WTC11 (cell line): ENCODE results near the gene DIDO1. TPM values are rescaled to one million over a fixed set of nuclear protein-coding genes. Genes with fewer than 3 reads are reported as not detected.
A peak's percentile ranks its signal among the peaks of the same experiment; 100 is the strongest.

Experiments used
- ATAC-seq: fragments of 200-7000 bp; cut with Tn5 transposase; 2 replicates; pipeline ENCODE4 v1.10.0; 2021; ENCODE audit warnings: mild to moderate bottlenecking, moderate library complexity
- CTCF ChIA-PET: fragments of 300-600 bp; sonication (Branson Sonifier 250); formaldehyde crosslinking; loops from one replicate; lab custom pipeline; 2021; ENCODE audit warnings: antibody characterized with exemption; lab: Charles Lee
- POLR2A ChIA-PET: fragments of 350-600 bp; sonication (Branson Sonifier 250); formaldehyde crosslinking; loops from one replicate; lab custom pipeline; 2021; ENCODE audit warnings: antibody characterized with exemption; lab: Charles Lee
- DNase-seq: peaks from one replicate; pipeline ENCODE4 v3.0.0; 2021; ENCODE audit warnings: low spot score
- H3K27ac Mint-ChIP-seq: 2 replicates; pipeline ENCODE4 v1.8.0; 2021; ENCODE audit warnings: mixed read lengths
- H3K27me3 Mint-ChIP-seq: 2 replicates; pipeline ENCODE4 v1.8.0; 2021; ENCODE audit warnings: low read depth, mild to moderate bottlenecking, moderate library complexity, mixed read lengths
- H3K36me3 Mint-ChIP-seq: 2 replicates; pipeline ENCODE4 v1.8.0; 2021; ENCODE audit warnings: mixed read lengths
- H3K4me1 Mint-ChIP-seq: 2 replicates; pipeline ENCODE4 v1.8.0; 2022; ENCODE audit warnings: mixed read lengths
- H3K4me3 Mint-ChIP-seq: 2 replicates; pipeline ENCODE4 v1.8.0; 2021; ENCODE audit warnings: mild to moderate bottlenecking, moderate library complexity, mixed read lengths
- H3K9me3 Mint-ChIP-seq: 2 replicates; pipeline ENCODE4 v1.8.0; 2021; ENCODE audit warnings: mixed read lengths
- ARID4B ChIP-seq: sonication (generic); formaldehyde crosslinking; IDR thresholded peaks from 2 replicates; pipeline ENCODE4 v1.8.0; 2023; ENCODE audit warnings: missing genetic modification reagents, mild to moderate bottlenecking, borderline replicate concordance
- ATF3 ChIP-seq: sonication (generic); formaldehyde crosslinking; conservative IDR thresholded peaks from 2 replicates; pipeline ENCODE4 v1.8.1; 2022; ENCODE audit warnings: mild to moderate bottlenecking, missing genetic modification reagents
- CREM ChIP-seq: sonication (generic); formaldehyde crosslinking; IDR thresholded peaks from 2 replicates; pipeline ENCODE4 v1.8.1; 2022; ENCODE audit warnings: mild to moderate bottlenecking, missing genetic modification reagents, moderate library complexity
- CTCF ChIP-seq: fragments of 200-600 bp; IDR thresholded peaks from 2 replicates; pipeline ENCODE4 v1.8.0; 2022; ENCODE audit warnings: antibody characterized with exemption
- E2F5 ChIP-seq: sonication (generic); formaldehyde crosslinking; IDR thresholded peaks from 2 replicates; pipeline ENCODE4 v1.8.1; 2022; ENCODE audit warnings: mild to moderate bottlenecking, moderate library complexity, missing genetic modification reagents
- ELF4 ChIP-seq: sonication (generic); formaldehyde crosslinking; IDR thresholded peaks from 2 replicates; pipeline ENCODE4 v1.8.1; 2022; ENCODE audit warnings: low read depth, mild to moderate bottlenecking, moderate library complexity, missing genetic modification reagents
- GABPB1 ChIP-seq: sonication (generic); formaldehyde crosslinking; IDR thresholded peaks from 2 replicates; pipeline ENCODE4 v1.8.1; 2023; ENCODE audit warnings: mild to moderate bottlenecking, missing genetic modification reagents
- GRHL2 ChIP-seq: fragments of 250-450 bp; sonication (Bioruptor Pico); IDR thresholded peaks from 2 replicates; pipeline ENCODE4 v1.8.0; 2022; ENCODE audit warnings: mild to moderate bottlenecking, moderate library complexity; ENCODE audit not compliant: insufficient replicate concordance, severe bottlenecking
- JAZF1 ChIP-seq: fragments of 250-450 bp; sonication (Bioruptor Pico); IDR thresholded peaks from 2 replicates; pipeline ENCODE4 v1.9.0; 2021; ENCODE audit warnings: moderate library complexity, mild to moderate bottlenecking, inconsistent platforms
- JUN ChIP-seq: sonication (generic); formaldehyde crosslinking; IDR thresholded peaks from 2 replicates; pipeline ENCODE4 v1.8.0; 2023; ENCODE audit warnings: mild to moderate bottlenecking, missing genetic modification reagents
- NFATC4 ChIP-seq: fragments of 250-450 bp; sonication (Bioruptor Pico); IDR thresholded peaks from 2 replicates; pipeline ENCODE4 v1.9.0; 2021; ENCODE audit warnings: mild to moderate bottlenecking
- SMAD4 ChIP-seq: sonication (generic); formaldehyde crosslinking; IDR thresholded peaks from 2 replicates; pipeline ENCODE4 v1.8.0; 2022; ENCODE audit warnings: mild to moderate bottlenecking, missing genetic modification reagents
- SP1 ChIP-seq: sonication (generic); formaldehyde crosslinking; conservative IDR thresholded peaks from 2 replicates; pipeline ENCODE4 v1.8.1; 2022; ENCODE audit warnings: missing genetic modification reagents
- ZNF121 ChIP-seq: sonication (generic); formaldehyde crosslinking; IDR thresholded peaks from 2 replicates; pipeline ENCODE4 v1.8.0; 2023; ENCODE audit warnings: missing genetic modification reagents
- total RNA-seq: library from RNA; stranded (reverse); gene quantifications from 3 replicates; pipeline ENCODE4 v1.2.3, GENCODE V29; 2021

The DIDO1 gene
- total RNA-seq, 1 experiment from 2014 or later = 87.3 TPM

GRCh38 chr20:62925076-62925419 lies 1.3 kb downstream of the DIDO1 start:
- no peak for ATAC-seq
- ChIA-PET CTCF (interaction anchor here (1.4 to 2.2 kb wide), 4 partner anchors 10 to 48 kb away, joined by 3 to 10 read pairs (median 6); no protein-coding TSS in a partner anchor), POLR2A (interaction anchor here (0.9 to 6.2 kb wide), 2 partner anchors 10 to 12 kb away, joined by 3 to 53 read pairs; partner anchors contain the start of gene GID8)
- no peaks in the 10 kb centered on the region for H3K9me3 Mint-ChIP-seq
- H3K36me3 Mint-ChIP-seq = no peaks in the 10 kb centered on the region
- peak overlapping the region; percentile 95 for H3K4me3 Mint-ChIP-seq
- H3K27ac Mint-ChIP-seq = peak overlapping the region; percentile 96
- TF ChIP-seq GRHL2 (no peak), ATF3 (no peak), ARID4B (CRISPR knock-in tag) (no peak), JUN (CRISPR knock-in tag) (no peak), JAZF1 (CRISPR knock-in tag) (no peak), CREM (no peak), ELF4 (no peak), CTCF (no peak), NFATC4 (no peak)
- TF ChIP-seq, all 79 proteins: peak for 0
- Mint-ChIP-seq H3K27me3 (no peaks in the 10 kb centered on the region; the same call in 1 of the 2 replicates), H3K4me1 (peaks cover 62% of the 10 kb centered on the region)
- DNase-seq = no peak

DNA sequence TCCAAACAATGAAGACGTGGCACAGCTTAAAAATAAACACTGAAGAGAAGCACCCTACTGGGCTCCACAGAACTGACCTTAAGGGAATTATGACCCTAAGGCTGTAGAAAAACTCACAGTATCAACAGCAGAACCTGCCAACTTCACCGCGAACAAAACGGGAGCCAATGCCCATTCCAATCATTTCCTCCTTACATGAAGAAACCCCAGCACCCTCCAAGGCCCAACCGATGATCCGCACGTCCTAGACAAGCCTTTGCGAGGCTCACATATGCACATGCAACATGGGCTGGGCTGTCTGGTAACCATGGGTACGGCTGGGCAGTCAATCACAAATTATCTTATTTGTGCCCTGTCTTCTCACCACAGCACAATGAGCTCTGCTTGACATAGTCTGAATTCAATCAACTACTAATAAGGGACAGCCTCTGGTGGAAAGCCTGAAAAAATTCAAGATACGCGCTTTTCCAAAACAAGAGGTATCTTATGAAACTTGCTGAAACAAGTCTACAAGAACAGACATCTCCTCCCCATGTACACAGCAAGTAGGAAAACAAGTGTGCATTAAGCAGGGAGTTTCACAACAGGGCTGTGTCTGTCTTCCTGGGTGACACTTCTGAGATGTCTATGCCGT lies 1.7 kb downstream of the DIDO1 start:
- peak overlapping the region; percentile 95 for H3K4me3 Mint-ChIP-seq
- CTCF ChIA-PET = interaction anchor here (1.4 to 2.2 kb wide), 4 partner anchors 10 to 48 kb away, joined by 3 to 10 read pairs (median 6); no protein-coding TSS in a partner anchor
- TF ChIP-seq GABPB1 (CRISPR knock-in tag) = peak; percentile 45
- TF ChIP-seq ZNF121 (CRISPR knock-in tag) = no peak
- no peak for TF ChIP-seq SMAD4 (CRISPR knock-in tag)
- no peak for TF ChIP-seq SP1 (CRISPR knock-in tag)
- no peak for TF ChIP-seq E2F5 (CRISPR knock-in tag)
- TF ChIP-seq, all 79 proteins: peak for 1
- DNase-seq (no peak), ATAC-seq (no peak)
- no peaks in the 10 kb centered on the region; the same call in 1 of the 2 replicates for H3K27me3 Mint-ChIP-seq
- POLR2A ChIA-PET = interaction anchor here (0.9 to 6.2 kb wide), 2 partner anchors 10 to 12 kb away, joined by 3 to 53 read pairs; partner anchors contain the start of gene GID8
- no peaks in the 10 kb centered on the region for H3K36me3 Mint-ChIP-seq
- peak overlapping the region; percentile 96 for H3K27ac Mint-ChIP-seq
- peaks cover 62% of the 10 kb centered on the region for H3K4me1 Mint-ChIP-seq
- no peaks in the 10 kb centered on the region for H3K9me3 Mint-ChIP-seq
